Activated CD8-positive, alpha-beta memory T cell treated with anti-CD3 and anti-CD28 coated beads for 48 hours (primary cell): Measurements from ENCODE around the gene WNT9B.

ENCODE experiments used
- DNase-seq, 3 experiments: peaks; one replicate each; pipeline ENCODE4 v3.0.0-alpha.2; 2020; ENCODE audit warnings: low read depth in 2 of 3, low spot score in 2 of 3

The WNT9B gene

DNA sequence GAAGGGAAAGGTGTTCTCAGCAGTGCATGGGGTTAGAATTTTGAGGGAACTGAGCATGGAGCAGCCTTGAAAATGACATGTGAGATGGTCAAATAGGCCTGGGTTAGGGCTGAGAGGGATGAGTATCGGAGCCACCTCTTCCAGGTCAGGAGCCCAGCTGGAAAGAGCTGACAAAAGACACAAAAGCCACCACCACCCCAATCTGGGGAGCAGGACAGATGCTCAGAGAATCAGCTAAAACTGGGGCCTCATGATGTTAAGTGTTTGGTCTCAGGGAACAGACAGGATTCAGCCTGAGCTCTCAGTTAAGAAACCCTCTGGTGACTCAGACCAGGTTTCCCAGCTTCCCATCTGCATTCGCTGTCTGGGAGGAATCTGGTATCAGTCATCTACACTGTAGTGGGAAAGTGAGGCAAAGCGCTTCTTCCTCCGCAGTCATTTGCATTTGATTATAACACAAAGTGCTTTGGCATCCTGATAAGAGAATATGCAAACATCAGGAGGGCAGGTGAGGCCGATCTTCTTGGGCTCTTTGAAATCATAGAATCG, 2.6 kb downstream of the WNT9B start:
- no peak for DNase-seq

DNA sequence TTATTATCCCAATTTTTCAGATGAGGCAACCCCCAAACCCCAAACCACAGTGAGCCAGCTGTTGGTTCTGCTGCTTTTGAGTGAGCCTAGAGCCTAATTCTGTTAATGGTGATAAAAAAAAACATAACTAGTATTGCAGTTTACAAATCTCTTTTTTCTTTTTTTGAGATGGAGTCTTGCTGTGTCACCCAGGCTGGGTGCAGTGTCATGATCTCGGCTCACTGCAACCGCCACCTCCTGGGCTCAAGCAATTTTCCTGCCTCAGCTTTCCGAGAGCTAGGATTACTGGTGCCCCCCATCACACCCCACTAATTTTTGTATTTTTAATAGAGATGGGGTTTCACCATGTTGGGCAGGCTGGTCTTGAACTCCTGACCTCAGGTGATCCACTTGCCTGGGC, 3.1 kb downstream of the WNT9B start:
- no peak for DNase-seq

DNA sequence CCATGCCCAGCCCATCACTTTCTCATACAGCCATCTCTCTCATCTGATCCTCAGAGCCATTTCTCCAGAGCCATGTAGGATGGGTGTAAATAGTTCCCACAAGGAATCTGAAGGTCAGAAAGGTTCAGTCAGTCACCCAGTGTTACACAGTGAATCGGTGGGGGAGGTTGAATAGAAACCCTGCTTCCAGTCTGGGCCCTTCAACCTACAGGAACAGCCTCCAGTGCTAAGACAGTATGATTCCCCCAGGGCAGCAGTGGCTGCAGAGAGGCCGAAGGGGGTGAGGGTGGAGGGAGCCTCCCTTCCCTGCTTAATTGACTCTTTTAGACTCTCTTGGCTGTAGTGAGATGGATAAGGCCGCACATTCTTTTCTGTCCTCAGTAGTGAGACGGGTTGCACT, 3.6 kb downstream of the WNT9B start:
- DNase-seq: no peak

DNA sequence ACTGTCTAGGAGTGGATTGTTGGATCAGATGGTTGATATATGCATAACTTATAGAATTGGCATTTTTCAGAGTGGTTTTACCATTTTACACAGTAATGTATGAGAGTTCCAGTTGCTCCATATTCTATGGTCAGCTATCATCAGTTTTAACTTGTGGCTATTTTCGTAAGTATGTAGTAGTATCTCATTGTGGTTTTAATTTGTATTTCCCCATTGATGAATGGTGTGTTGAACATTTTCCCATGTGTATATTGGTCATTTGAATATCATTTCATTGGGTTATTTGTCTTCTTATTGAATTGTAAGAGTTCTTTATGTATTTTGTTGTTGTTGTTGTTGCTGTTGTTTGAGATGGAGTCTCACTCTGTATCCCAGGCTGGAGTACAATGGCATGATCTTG, 6.2 kb downstream of the WNT9B start:
- no peak for DNase-seq

DNA sequence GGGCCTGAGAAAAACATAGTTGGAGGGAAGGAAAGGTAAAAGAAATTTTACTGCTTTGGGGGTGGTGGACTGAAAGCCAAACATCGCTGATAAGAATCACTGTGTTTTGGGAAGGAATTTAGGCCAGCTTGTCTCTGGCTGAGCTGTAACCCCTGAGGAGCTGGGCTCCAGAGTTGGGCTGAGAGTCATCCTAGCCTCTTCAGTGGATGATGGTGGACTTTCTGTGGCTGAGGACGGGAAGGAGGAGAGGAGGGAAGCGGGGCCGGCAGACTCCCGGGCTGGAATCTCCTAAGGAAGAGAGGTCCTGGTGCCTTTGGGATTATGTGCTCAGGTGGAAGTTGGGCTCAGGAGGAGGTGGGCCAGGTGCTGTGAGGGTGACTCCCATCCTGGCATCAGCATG, 8.6 kb downstream of the WNT9B start:
- no peak for DNase-seq

DNA sequence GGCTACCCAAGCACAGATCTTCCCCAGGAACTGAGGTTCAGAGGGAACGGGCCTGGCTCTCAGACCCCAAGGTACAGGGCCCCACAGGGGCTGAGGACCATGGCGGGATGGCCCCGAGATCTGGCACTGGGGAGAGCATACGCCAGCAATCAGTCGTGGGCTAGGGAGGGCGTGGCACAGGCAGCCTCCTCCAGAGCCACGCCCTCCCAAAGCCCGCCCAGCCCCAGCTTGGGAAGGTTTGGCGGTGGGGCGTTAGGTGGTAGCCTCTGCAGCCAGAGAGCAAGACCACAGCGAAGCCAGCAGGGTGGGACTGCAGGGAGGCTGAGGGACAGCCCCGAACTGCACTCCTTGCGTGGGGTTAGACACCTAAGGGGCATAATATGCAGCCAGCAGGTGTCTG, 11.6 kb downstream of the WNT9B start:
- no peak for DNase-seq

DNA sequence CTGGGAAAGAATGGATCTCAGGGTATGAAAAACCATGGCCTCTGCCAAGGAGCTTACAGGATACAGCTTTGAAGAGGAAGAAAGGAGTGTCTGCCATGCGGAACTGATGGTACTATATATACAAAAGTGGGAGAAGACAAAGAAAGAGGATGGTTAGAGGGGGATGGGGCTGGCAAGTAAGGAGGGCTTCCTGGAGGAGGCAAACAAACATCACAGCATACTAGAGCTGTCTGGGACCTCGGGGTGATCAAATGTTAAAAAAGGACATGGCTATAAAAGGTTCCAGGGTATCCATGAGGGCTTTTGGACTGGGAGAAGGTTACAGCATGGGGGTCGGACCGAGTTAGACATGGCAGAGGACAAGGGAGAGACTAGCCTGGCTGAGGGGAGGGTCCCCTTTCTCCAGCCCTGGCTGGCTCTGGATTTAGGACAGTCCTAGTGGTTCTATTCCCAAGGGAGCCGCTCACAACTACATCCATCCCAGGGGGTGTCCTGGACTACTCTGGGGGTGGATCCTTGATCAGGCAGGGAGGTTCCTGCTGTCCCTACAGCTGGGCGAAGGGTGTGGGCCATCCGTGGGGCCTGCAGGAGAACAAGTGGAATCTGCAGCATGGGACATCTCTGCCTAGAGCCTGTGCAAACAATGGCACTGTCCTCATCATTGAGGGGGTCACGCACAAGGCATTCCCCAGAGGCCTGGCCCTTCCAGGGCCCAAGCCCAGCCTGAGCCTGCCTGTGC, 12.2 kb downstream of the WNT9B start:
- no peak for DNase-seq

DNA sequence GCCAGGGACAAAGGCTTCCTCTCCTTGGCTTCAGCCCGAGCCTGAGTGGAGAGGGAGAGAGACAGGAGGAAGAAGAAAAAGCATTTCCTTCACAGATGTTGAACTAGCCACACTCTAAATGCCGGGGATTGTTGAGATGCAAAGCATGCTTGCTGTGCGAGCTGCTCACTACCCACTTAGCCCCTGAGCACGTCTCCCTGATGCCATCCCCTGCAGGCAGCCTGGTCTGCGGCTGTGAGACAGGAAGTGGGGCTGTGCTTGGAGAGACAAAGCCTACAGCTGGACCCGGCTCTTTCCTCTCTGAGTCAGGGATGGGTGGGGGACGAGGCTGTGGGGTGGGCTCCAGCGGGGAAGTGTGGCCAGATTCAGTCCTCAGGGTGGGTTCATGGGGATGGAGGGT, 13.7 kb downstream of the WNT9B start:
- no peak for DNase-seq

DNA sequence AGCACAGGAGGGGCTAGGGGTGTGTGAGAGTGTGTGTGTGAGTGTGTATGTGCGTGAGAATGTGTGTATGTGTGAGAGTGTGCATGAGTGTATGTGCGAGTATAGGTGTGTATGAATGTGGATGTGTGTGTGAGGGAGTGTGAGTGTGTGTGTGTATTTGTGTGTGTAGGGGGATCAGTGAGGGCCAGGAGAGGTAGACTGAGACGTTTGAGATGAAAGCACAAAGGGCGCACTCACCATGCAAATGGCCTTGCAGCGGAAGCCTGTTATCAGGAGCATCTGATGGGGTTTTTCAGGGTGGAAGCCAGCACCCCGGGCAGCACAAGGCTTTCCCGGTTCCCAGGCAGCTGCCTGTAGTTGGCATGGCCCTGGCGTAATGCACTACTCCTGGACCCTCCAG, 14.9 kb downstream of the WNT9B start:
- no peak for DNase-seq

DNA sequence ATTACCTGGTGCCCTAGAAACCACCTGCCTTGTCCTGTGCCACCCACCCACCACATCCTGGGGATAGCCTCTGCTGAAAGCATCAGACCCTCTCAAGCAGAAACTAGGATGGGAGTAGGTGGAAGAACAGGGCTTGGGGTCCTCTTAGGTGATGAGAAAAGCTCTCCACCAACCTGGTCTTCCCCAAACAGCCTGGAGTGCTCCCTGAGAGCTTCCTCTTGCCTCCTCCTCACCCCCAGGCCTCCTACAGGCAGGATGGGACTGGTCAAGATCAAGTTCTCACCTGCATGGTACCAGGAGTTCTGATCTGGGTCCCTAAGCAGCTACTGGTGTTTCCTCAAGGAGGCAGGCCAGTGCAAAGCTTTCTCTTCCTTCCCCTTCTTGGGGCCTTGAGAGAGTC, 15.4 kb downstream of the WNT9B start:
- no peak for DNase-seq

DNA sequence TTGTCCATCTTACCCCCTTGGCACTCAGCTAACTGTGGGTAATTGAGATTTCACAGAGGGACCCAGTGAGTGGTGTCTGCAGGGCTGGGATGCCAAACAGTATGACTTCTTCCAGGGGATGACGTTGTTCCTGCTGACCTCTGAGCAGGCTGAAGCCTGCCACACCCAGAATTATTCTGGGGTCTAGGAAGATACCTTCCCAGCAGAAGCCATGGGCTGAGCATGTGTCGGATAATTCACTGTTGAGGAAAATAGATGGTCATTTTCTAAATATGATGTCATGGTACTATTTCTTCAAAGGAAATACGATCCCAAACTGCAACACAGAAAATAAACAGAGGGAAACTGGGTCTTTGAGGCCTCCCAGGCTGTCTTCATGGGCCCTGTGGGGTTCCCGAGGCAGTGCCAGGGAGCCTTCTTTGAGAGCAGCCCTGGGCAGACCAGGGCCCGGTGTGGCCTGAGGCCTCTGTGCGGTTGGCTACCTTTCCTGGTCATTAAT, 17.4 kb downstream of the WNT9B start:
- no peak for DNase-seq

DNA sequence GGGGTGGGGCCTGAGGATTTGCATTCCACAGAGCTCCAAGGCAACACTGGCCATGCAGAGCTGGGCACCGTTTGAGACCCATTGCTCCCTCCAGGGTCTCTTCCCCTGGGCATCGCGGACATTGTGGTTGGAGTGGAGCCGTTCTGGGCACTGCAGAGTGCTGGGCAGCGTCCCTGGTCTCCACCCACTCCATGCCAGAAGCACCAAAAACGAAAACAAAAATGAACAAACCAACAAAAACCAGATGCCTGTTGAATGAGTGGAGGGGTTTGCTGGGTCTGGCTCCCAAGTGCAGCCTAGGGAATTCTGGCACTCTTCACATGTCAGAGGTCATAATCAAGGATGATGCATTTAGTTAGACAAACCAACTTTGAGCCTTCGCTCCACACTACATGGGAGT, 17.9 kb downstream of the WNT9B start:
- no peak for DNase-seq

DNA sequence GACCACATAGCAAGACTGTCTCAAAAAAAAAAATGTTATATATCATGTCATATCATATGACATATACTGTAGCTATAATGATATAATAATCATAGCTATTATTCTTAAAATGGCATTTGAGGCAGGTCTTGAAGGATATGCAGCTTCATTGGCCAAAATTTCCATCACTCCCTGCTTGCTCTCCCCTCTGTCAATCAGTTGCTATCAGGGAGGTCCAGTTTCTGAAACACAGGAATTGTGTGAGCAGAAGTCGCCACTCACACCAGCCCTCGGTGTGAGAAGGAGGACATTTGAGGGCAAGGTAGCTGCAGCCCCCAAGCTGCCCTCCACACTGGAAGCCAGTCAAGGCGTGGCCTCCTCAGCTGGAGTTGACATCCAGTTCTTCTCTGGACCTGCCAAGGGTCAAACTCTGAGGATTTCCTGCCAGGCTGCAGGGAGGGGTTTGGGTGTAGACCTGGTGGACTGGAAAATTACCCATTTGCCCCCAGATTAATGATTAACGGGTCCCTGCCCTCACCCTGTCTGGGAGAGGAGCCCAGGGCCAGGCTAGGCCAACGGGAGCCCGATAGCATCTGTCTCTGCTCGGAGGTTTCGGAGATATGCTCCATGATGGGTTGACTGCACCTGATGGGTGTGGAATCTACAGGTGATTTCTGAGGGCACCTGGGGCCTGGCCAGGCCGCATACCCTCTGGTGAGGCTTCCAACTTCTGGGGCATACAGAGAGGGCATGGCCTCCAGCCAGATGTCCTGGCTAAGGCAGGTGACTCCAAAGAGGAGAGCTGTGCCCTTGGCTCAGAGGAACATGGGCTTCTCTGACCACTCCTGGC, 18.8 kb downstream of the WNT9B start:
- DNase-seq: no peak

DNA sequence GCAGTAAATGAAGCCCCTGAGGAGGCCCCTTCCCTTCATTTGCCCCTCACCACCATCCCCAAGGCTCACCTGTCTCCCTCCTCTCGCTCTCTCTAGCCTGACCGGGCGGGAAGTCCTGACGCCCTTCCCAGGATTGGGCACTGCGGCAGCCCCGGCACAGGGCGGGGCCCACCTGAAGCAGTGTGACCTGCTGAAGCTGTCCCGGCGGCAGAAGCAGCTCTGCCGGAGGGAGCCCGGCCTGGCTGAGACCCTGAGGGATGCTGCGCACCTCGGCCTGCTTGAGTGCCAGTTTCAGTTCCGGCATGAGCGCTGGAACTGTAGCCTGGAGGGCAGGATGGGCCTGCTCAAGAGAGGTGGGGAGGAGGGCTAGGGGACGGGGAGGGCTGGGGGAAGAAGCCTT, 21.0 kb downstream of the WNT9B start:
- DNase-seq: no peak

DNA sequence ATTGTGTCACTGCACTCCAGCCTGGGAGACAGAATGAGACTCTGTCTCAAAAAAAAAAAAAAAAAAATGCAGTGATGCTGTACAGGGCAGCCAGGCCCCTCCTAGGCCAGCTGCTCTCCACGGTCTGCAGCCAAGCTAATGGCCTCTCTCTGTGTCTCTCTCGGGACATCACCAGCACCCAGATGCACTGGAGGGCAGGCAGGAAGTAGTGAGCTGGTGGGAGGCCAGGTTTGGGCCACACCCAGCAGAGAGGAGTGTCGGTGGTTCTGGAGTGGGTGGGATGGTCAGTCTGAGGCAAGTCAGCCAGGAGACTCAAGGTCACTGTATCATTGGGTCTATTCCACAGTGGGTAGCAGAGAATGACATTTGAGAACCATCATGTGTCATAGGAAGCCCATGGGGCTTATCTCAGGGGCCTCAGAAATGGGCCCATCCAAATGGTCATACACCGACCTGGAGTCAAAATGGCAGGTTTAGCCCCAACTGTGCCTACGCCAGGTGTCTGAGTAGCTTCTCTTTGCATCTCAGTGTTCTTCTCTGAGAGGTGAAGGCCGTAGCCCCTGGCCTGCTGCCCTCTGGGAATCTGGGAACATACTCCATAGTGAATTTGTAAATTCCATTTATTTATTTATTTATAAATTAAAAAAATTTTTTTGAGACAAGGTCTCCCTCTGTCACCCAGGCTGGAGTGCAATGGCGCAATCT, 22.7 kb downstream of the WNT9B start:
- no peak for DNase-seq

DNA sequence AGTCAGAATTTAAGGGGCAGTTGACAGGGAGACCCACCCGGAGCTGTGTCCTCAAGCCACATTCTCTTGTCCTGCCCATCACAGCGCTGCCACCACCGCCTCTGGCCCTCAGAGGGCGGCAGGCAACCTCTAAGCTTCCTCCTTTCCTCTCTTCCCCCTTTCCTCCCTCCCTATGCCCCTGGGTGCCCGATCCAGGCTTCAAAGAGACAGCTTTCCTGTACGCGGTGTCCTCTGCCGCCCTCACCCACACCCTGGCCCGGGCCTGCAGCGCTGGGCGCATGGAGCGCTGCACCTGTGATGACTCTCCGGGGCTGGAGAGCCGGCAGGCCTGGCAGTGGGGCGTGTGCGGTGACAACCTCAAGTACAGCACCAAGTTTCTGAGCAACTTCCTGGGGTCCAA, 23.5 kb downstream of the WNT9B start:
- no peak for DNase-seq

DNA sequence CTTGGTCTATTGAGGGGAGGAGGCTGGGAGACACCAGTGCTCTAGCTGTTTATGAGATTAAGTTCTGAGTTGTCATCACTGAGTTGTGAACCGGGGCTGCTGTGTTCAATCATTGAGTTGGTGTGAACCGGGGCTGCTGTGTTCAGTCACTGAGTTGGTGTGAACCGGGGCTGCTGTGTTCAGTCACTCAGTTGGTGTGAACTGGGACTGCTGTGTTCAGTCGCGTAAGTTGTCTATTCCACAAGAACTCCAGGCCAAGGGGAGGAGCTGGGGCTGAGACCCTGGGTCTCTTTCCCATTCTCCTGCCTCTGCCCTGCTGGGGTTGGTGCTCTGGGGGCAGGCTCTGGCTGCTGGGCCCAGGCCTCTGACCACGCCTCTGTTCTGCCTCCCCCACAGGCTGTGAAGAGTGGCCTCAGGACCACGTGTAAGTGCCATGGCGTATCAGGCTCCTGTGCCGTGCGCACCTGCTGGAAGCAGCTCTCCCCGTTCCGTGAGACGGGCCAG, 24.5 kb downstream of the WNT9B start:
- DNase-seq: no peak

DNA sequence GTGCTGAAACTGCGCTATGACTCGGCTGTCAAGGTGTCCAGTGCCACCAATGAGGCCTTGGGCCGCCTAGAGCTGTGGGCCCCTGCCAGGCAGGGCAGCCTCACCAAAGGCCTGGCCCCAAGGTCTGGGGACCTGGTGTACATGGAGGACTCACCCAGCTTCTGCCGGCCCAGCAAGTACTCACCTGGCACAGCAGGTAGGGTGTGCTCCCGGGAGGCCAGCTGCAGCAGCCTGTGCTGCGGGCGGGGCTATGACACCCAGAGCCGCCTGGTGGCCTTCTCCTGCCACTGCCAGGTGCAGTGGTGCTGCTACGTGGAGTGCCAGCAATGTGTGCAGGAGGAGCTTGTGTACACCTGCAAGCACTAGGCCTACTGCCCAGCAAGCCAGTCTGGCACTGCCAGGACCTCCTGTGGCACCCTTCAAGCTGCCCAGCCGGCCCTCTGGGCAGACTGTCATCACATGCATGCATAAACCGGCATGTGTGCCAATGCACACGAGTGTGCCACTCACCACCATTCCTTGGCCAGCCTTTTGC, 25.0 kb downstream of the WNT9B start:
- DNase-seq: no peak

DNA sequence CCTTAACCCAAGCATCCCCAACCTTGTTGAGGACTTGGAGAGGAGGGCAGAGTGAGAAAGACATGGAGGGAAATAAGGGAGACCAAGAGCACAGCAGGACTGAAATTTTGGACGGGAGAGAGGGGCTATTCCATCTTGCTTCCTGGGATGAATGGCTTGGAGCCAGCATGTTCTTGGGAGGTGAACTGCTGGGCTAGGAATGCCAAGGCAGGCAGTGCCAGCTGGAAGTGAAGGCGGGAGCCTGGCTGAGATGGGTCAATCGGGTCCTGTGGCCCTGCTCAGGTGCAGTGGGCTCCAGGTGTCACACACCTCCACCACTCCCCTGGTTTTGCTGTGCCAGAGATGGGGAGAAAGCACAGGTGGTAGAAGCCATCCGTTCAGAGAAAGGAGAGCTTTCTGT, 25.5 kb downstream of the WNT9B start:
- no peak for DNase-seq

DNA sequence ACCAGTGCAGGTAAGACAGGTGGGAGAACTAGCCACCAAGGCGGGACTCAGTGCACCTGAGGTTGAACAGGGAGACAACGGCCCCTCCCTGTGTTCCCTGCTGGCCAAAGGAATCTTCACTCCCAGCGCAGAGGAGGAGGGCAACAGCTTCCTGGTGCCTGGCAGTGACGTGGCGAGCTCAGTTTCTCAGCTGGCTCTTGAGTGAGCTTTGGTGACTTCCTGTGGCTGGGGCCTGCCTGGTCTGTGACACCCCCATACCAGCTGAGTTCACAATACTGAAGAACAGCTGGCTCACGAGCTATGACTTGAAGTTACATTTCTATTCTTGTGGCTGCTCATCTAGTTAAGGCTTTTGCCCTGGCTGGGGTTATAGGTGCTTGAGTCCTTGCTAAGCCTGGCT, 26.1 kb downstream of the WNT9B start:
- no peak for DNase-seq

DNA sequence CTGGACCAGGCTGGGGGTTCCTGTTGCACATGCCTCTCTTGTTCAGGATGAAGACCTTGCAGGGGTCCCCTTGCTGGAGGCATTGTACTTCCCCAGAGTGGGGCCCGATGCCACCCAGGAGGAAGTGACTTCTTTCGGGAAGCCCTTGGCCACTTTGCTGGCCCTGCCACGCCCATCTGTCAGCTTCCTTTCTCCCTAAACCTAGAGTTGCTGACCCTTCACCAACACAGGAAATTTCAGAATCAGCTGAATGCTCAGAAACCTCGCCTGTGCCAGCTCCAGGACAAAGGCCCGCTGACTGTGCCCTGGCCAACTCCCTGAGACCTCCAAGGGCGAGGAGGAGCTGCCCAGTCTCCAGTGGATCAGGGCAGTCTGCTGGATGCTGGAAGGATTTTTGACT, 26.7 kb downstream of the WNT9B start:
- DNase-seq: no peak
